DND-41 (cell line): ENCODE results near the gene STX4.

Source experiments
- CTCF ChIP-seq: IDR thresholded peaks from 2 replicates; pipeline ENCODE4 v1.5.1; 2012; ENCODE audit warnings: borderline replicate concordance, low read length, moderate library complexity, mild to moderate bottlenecking; ENCODE audit not compliant: poor library complexity, severe bottlenecking; ENCODE audit errors: extremely low read depth
- EZH2 ChIP-seq: IDR thresholded peaks from 3 replicates; pipeline ENCODE4 v1.6.1; 2012; ENCODE audit warnings: borderline replicate concordance, low read depth, mild to moderate bottlenecking, moderate library complexity, low read length, inconsistent platforms; ENCODE audit not compliant: severe bottlenecking

- TF ChIP-seq CTCF (no peak), EZH2 (no peak)
Observed at GRCh38 chr16:31001507-31002249, 31.7 kb upstream of the STX4 start.
